Activated CD4-positive, alpha-beta T cell treated with anti-CD3 and anti-CD28 coated beads, Interleukin-2, Interleukin-6, amounts not matched to agents 100 ng/mL and 50 ng/mL, durations not matched to agents 16 hours and 8 hours (primary cell): ENCODE results near the gene FGD4.

Experiments used
- DNase-seq: peaks from one replicate; pipeline ENCODE4 v3.0.0-alpha.2; 2020

FGD4 gene

DNA sequence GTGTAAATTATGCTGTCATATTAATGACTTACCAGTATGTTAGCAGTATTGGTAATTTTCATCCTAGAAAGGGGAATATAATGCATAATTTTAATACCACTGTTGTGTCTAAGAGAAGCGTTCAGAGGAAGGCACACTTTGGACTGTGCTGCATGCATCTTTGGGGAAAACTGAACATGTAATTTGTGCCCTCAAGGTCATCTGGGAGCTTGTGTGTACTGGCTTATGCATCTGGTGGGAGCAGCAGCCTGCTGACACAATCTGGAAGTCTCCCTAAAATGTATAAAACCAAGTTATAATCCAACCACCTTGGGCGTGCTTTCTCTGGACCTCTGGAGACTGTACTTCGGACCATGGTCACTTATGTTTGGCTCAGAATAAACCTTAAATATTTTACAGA lies 14.1 kb downstream of the FGD4 start:
- DNase-seq = no peak

DNA sequence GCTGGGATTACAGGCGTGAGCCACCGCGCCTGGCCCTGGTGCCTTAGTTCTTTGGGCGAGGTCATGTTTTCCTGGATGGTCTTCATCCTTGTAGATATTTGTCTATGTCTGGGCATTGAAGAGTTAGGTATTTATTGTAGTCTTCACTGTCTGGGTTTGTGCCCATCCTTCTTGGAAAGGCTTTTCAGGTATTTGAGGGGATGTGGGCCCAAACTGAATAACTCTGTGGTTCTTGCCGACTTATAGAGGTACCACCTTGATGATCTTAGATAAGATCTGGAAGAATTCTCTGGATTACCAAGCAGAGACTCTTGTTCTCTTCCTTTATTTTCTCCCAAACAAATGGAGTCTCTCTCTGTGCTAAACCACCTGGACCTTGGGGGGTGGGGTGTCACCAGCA lies 18.9 kb downstream of the FGD4 start:
- no peak for DNase-seq

GRCh38 chr12:32418903-32419519 lies 19.7 kb downstream of the FGD4 start:
- no peak for DNase-seq

GRCh38 chr12:32419520-32419960 lies 20.2 kb downstream of the FGD4 start:
- DNase-seq = no peak

DNA sequence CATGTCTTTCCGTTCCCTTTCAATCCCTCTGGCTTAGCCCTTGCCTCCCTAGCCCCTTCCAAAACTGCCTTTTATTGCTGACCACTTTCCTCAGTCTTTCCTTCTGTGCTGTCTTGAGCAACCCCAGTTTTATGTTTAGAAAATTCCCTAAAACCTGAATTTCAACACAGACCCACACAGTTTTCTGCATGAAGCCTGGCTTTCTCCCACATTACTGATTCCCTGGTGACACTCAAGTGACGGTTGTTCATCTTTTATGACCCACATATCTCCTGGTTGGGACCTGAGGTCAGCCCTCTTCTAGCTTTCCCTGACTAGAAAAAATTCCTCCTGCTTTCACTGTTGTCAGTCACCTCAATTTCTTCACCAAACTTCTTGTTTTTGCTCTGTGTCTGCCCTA lies 21.0 kb downstream of the FGD4 start:
- no peak for DNase-seq

DNA sequence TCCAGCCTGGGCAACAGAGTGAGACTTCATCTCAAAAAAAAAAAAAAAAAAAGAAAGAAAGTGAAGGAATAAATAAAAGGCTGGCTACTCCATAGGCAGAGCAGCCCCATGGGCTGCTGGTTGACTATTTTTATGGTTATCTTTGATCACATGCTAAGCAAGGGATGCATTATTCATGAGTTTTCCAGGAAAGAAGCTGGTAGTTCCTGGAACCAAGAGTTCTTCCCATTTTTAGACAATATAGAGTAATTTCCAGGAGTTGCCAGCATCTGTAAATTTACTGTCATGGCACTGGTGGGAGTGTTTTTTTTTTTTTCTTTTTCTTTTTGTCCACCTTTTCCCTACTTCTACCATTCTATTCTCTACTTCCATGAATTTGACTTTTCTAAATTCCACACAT lies 24.2 kb downstream of the FGD4 start:
- DNase-seq = no peak

GRCh38 chr12:32431025-32431424 lies 31.7 kb downstream of the FGD4 start:
- DNase-seq = no peak

DNA sequence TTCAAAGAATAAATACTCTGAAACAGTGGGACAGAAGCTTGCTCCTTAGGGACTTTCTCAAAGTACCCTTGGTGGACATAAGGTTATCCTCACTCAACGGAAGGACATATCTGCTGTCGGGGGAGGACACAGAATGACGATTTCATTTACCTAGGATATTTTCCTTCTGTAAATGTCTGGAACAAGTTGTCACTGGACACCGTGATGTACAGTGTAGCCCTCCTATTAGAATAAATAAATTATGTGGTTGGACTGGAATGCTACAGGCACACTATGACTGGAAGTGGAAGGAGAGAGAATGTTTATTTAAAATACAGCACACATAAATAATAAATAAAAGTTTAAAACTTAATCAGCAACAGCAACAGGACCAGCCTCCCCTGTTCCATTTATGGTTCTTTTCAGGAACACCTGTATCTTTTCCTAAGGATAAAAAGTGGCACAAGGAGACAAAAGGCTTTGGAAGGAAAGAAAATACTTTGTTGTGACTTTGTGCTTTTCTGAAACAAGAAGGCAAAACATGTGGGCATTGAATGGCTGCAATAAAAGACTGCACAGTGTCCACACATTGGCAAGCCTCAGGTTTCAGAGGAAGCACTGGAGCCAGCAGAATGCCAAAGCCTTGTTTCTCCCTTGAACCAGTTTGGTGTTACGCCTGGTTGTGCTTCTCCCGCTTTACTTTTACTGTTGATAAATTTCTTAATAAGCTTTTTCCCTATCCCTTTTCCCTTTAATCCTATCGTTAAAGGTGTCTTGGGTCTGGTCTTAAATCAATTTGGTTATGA lies 36.8 kb downstream of the FGD4 start:
- DNase-seq = no peak

- no peak for DNase-seq
Measured at GRCh38 chr12:32437095-32437515, 37.7 kb downstream of the FGD4 start.

GRCh38 chr12:32440120-32440865 lies 40.9 kb downstream of the FGD4 start:
- no peak for DNase-seq

- no peak for DNase-seq
Measured at GRCh38 chr12:32443491-32443890, 44.1 kb downstream of the FGD4 start.

DNA sequence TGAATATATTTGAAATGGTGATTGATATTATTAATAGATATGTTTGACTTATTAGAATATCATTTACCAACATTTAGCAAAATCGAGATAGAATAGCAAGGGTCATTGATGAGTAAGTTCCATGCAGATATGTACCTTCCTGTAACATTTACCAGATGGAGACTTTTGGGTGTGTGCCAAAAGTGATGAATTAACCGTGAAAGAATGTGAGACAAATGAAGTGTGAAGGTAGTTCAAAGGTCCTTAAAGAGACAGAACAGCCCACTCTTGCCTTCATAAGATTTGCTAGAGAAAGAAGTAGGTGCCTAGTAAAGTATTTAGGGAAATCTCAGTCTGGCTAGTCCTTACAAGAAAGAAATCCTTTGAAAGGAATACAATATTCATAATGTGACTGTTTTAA lies 45.5 kb downstream of the FGD4 start:
- no peak for DNase-seq

GRCh38 chr12:32445356-32445755 lies 46.0 kb downstream of the FGD4 start:
- no peak for DNase-seq

DNA sequence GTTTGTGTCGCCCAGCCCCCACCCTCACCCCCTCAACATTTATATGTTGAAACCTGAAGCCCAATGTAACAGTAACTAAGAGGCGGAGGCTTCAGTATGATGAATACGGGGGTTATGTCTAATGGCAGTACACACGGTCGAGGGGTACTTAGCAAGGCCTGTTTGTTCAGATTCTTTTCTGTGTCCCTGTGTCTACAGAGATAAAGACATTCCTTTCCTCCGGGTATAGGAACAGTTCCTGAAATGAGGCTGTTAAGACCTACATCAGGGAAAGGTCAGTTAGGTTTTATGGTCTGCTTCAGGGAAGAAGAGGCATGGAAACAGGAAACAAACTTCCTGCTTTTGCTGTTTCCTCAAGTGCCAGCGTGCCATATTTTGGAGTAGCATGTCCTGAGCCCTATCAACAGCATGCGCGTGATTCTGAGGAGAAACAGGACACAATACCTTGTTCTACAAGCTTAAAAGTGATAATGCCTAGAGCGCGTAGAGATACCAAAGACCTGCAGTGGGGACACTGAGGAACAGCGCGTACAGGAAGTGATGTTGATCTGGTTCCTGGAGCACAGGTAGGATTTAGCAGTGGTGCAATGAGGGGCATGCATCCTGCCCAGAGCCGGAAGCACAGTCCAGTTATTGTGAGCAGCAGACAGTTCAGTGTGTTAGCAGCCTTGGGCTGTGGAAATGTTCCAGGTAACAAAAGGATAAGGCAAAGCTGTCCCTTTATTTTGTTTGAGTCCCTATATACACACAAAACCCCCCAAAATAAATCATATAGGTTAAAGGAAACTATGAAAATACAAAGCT lies 47.2 kb downstream of the FGD4 start:
- no peak for DNase-seq

GRCh38 chr12:32448586-32448985 lies 49.2 kb downstream of the FGD4 start:
- DNase-seq = peak; percentile 3

DNA sequence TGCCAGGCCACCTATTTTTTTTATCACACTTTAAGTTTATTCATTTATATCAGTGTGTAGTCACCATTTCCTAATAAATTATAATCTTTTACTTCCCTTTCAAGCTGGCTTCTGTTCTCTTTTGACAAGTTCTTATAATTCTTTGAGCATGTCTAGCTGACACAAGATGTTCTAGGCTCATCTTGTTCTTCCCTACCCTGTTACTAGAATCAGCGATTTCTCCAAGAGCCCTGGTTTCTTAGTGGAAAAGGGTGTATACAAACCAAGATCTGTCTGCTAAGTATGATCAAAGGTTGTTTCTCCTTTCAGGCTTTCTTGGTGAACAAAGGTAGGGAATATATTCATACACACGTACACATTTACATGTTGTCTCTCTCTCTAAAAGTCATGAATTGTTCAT lies 51.0 kb downstream of the FGD4 start:
- no peak for DNase-seq

DNA sequence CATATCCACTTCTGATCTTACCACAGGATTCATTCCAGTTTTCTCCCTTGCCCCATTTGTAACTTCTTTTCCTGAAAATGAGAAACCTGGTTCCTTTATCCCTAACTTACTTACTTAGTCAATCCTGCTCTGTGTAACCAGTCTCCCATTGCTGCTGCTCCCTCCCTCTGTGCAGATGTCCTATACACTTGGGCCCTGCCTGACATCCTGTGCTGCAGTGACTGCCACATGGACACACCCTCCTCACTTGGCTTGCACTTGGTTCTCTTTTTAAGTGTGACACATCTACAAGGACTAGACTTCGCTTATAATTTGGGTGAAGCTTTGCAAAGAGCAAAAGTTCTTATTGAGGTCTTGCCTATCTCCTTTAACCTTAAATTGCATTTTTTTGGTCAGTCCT lies 51.4 kb downstream of the FGD4 start:
- no peak for DNase-seq

DNA sequence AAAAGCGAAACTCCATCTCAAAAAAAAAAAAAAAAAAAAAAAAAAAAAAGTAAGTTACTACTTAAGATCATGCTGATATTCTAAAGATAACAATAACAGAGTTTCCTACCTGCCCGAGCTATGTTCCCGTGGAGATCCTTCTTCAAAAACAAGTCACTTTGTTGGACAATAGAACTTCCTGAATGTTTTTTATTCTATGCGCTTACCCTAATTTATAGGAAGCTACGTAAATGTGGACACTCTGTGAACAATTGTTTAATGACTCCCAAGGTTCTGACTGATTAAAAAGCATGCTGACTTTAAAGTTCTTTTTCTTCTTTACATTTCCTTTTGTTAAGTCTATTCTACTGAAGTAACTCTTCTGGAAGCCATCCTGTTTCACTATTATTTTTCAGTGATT lies 52.5 kb downstream of the FGD4 start:
- DNase-seq = no peak

GRCh38 chr12:32454075-32454474 lies 54.7 kb downstream of the FGD4 start:
- DNase-seq = no peak

DNA sequence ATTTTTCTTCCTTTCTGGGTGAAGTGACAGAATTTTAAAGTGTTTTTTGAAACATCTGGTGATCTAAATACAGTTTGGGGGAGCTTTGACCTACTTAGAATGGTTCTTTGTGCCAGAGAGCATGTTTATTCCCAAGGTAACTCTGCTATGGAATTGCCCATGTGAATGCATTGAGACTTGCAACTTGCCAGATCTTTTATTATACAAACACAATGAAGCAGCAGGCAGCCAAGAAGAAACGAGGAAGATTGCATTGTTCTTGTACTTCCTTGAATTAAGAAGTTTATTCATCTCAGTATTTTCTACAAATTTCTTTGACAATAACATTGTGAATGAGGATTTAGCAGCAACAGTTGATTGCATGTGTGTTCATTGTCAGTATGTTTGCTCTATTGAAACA lies 55.5 kb downstream of the FGD4 start:
- no peak for DNase-seq

- peak; percentile 49 for DNase-seq
Measured at GRCh38 chr12:32455607-32456071, 56.3 kb downstream of the FGD4 start.

DNA sequence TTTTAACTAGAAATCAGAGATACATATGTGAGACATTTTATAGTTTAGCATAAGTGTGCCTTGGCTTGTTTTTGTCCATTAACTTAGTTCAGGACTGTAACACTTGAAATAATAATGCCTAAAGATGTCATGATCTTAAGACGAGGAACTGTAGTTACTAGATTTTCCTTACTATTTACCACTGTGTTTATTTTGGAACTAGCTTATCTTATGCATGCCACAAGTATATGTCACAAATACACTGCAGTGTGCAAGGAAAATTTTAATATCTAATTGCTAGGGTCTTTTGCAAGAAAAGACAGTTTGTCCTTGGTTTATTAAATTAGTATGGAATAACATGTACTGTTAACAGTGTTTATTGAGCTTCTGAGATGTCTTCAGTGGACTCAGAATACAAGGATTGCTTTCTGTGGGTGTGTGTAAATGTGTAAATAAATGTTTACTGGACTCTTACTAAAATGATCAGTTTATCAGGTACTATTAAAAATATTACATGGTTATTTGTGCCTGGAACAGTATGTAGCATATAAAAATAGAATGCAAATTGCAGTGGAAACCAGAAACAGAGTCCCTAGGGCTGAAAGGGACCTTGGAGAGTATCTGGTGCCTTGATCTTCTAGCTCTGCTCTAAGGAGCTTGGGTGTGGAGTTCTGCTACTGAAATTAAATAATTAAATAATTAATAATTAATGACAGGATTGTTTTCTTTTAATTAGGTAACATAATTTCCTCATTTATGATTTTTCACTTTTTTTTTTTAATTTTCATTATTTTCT lies 58.1 kb downstream of the FGD4 start:
- no peak for DNase-seq
